Uterus (tissue), 2 donors: Measurements from ENCODE around the gene DAP3.
"Not testable (repeated sequence)": the region's sequence is repeated elsewhere in the genome, so short reads cannot be mapped to it uniquely, and the experiment has no call there.

Experiments
- POLR2A ChIP-seq, 2 donors: fragments of 450-650 bp; IDR thresholded peaks; one replicate each; pipeline ENCODE4 v1.6.1; 2016; ENCODE audit warnings: antibody characterized with exemption in 2 of 2, mild to moderate bottlenecking in 1 of 2, moderate library complexity in 1 of 2
- TF ChIP-seq, protein P1 (sequence below), 4 experiments: fragments of 200-600 bp in 2 of 4; fragments of 450-650 bp in 2 of 4; sonication (generic) in 2 of 4; IDR thresholded peaks; one replicate each; pipeline ENCODE4 v1.5.1; 2016 to 2019; ENCODE audit warnings: antibody characterized with exemption in 4 of 4, mild to moderate bottlenecking in 2 of 4, moderate library complexity in 1 of 4

GRCh38 chr1:155748141-155748540 lies 59.2 kb downstream of the DAP3 start:
- TF ChIP-seq POLR2A (IDR thresholded peaks at IDR 0.05) = not testable (repeated sequence)
- TF ChIP-seq, protein P1, sequence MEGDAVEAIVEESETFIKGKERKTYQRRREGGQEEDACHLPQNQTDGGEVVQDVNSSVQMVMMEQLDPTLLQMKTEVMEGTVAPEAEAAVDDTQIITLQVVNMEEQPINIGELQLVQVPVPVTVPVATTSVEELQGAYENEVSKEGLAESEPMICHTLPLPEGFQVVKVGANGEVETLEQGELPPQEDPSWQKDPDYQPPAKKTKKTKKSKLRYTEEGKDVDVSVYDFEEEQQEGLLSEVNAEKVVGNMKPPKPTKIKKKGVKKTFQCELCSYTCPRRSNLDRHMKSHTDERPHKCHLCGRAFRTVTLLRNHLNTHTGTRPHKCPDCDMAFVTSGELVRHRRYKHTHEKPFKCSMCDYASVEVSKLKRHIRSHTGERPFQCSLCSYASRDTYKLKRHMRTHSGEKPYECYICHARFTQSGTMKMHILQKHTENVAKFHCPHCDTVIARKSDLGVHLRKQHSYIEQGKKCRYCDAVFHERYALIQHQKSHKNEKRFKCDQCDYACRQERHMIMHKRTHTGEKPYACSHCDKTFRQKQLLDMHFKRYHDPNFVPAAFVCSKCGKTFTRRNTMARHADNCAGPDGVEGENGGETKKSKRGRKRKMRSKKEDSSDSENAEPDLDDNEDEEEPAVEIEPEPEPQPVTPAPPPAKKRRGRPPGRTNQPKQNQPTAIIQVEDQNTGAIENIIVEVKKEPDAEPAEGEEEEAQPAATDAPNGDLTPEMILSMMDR (IDR thresholded peaks at IDR 0.05) = not testable (repeated sequence)
